Measurements from ENCODE around the gene ARG2. TPM values are rescaled to one million over a fixed set of nuclear protein-coding genes. Genes with fewer than 3 reads are reported as not detected.

The ARG2 gene
- total and polyA plus RNA-seq, 9 of the 15 experiments (the other 6 are each of a cell fraction or from before 2014, with no cell fraction given), result 6.2 to 75.0 (median 17.8) TPM

DNA sequence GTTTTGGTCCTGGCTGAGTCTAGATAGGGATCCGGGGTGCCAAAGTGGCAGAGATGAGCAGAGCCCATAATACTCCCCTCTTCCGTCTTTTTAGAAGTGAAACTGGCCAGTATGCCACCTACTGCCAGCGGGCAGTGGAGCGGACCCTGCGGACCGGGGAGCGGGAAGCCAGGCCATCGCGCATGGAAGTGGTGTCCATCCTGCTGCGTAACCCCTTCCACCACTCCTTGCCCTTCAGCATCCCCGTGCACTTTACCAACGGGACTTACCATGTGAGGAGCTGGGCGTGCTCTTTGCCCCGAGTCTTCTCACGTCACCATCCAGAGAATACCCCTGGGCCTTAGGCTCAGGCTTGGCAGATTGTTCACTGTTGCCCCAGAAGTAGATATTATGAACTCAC is 40.7 kb upstream of the ARG2 start:
- FAIRE-seq (no peak), ATAC-seq (no peak), DNase-seq (ENCODE audit: extremely low read depth in 1 of 4, low spot score in 3 of 4) (no peak)
- H2AFZ ChIP-seq (ENCODE audit: low read depth, low read length), result no peak overlapping the region
- TF ChIP-seq ETS2 (tag; IDR thresholded peaks at IDR 0.05; ENCODE audit: borderline replicate concordance, poor library complexity, severe bottlenecking), result no peak
- TF ChIP-seq SP2 (IDR thresholded peaks at IDR 0.05; ENCODE audit: extremely low read depth, low read depth, low read length, poor library complexity, severe bottlenecking), result no peak
- no peak for TF ChIP-seq ZNF655 (CRISPR knock-in tag; IDR thresholded peaks at IDR 0.05)
- TF ChIP-seq STAG1 (CRISPR knock-in tag; IDR thresholded peaks at IDR 0.05; ENCODE audit: borderline replicate concordance), result no peak
- no peak for TF ChIP-seq ZFP1 (CRISPR knock-in tag; IDR thresholded peaks at IDR 0.05)
- TF ChIP-seq OTX1 (CRISPR knock-in tag; IDR thresholded peaks at IDR 0.05), result no peak
- TF ChIP-seq DNMT1 (IDR thresholded peaks at IDR 0.05), result no peak
- TF ChIP-seq TOE1 (IDR thresholded peaks at IDR 0.05; ENCODE audit: borderline replicate concordance), result no peak
- TF ChIP-seq TOE1 (CRISPR knock-in tag; IDR thresholded peaks at IDR 0.05; ENCODE audit: borderline replicate concordance, low read depth), result no peak
- TF ChIP-seq RBM14 (IDR thresholded peaks at IDR 0.05; ENCODE audit: borderline replicate concordance, insufficient read depth, low read depth, low read length), result no peak
- H3K4me2 ChIP-seq (ENCODE audit: insufficient read depth, low read length), result no peak overlapping the region
- no peaks in the 10 kb centered on the region for H3K9me1 ChIP-seq (ENCODE audit: control insufficient read depth, insufficient read depth, low read length)
- no peak overlapping the region for H3K27ac ChIP-seq (ENCODE audit: extremely low read depth, low read depth, low read length)
- H3K9me3 ChIP-seq (replicated peaks; ENCODE audit: control insufficient read depth, insufficient read depth, low read depth, low read length), result no peaks in the 10 kb centered on the region
- no peak overlapping the region for H3K9ac ChIP-seq (ENCODE audit: insufficient read depth in 1 of 2, low read depth in 2 of 2, low read length in 2 of 2)
- ChIA-PET CTCF (ENCODE audit: low intra/inter-chr PET ratio) (no interaction called here), POLR2A (interaction anchor here (0.7 kb wide), 1 partner anchor 12 kb away, joined by 3 read pairs; no protein-coding TSS in a partner anchor)
- H3K4me3 ChIP-seq, result no peak overlapping the region
- in situ Hi-C loops (cut with MboI), result loop anchor here (10.0 kb wide), 1 partner anchor 154 kb away; no protein-coding TSS in a partner anchor
- H3K4me1 ChIP-seq (replicated peaks in 1 of 2; ENCODE audit: control insufficient read depth in 2 of 2, insufficient read depth in 2 of 2, low read length in 2 of 2), result no peaks in the 10 kb centered on the region; a peak in 1 of 5 replicates
- H3K79me2 ChIP-seq (ENCODE audit: control insufficient read depth, insufficient read depth, low read length), result no peaks in the 10 kb centered on the region
- intact Hi-C loops (cut with micrococcal nuclease), result no loop called here
- no peaks in the 10 kb centered on the region; a peak in 1 of 5 replicates for H3K27me3 ChIP-seq (ENCODE audit: control insufficient read depth in 2 of 2, insufficient read depth in 2 of 2, low read length in 2 of 2)
- no TSS peak for BruUV-seq (replicated peaks)
- no peaks in the 10 kb centered on the region; the same call in 1 of the 2 replicates for H4K20me1 ChIP-seq (replicated peaks; ENCODE audit: control insufficient read depth, insufficient read depth, low read length)
- 46% methylated on average over 8 of the region's 15 CpGs for WGBS (ENCODE audit: insufficient coverage, low coverage, missing lambda C conversion rate)
- H3K36me3 ChIP-seq (ENCODE audit: control insufficient read depth, insufficient read depth, low read length), result no peaks in the 10 kb centered on the region; the same call in 2 of the 3 replicates
